Subcutaneous abdominal adipose tissue (tissue), 5 donors: ENCODE data around the gene ARRDC3.
"Not testable (repeated sequence)": the region's sequence is repeated elsewhere in the genome, so short reads cannot be mapped to it uniquely, and the experiment has no call there.

Experiments used
- H3K27ac ChIP-seq: one replicate; pipeline ENCODE4 v1.7.0; 2013; ENCODE audit warnings: low read depth, mild to moderate bottlenecking, inconsistent platforms, low read length, moderate library complexity
- H3K27me3 ChIP-seq, 5 donors: one replicate each; pipeline ENCODE4 v1.7.0; 2013; ENCODE audit warnings: low read length in 5 of 5, inconsistent platforms in 1 of 5; ENCODE audit not compliant: control insufficient read depth in 5 of 5, insufficient read depth in 4 of 5
- H3K36me3 ChIP-seq, 5 donors: one replicate each; pipeline ENCODE4 v1.7.0; 2013; ENCODE audit warnings: low read length in 5 of 5; ENCODE audit not compliant: control insufficient read depth in 5 of 5, insufficient read depth in 5 of 5
- H3K4me1 ChIP-seq, 5 donors: one replicate each; pipeline ENCODE4 v1.7.0; 2013; ENCODE audit warnings: low read length in 5 of 5, mild to moderate bottlenecking in 3 of 5, moderate library complexity in 1 of 5; ENCODE audit not compliant: control insufficient read depth in 5 of 5, insufficient read depth in 5 of 5
- H3K4me3 ChIP-seq, 5 donors: one replicate each; pipeline ENCODE4 v1.7.0; 2013; ENCODE audit warnings: low read length in 5 of 5, low read depth in 1 of 5
- H3K9ac ChIP-seq, 5 donors: one replicate each; pipeline ENCODE4 v1.7.0; 2013; ENCODE audit warnings: low read length in 5 of 5, mild to moderate bottlenecking in 4 of 5, moderate library complexity in 3 of 5
- H3K9me3 ChIP-seq, 5 donors: one replicate each; pipeline ENCODE4 v1.7.0; 2013; ENCODE audit warnings: low read length in 5 of 5; ENCODE audit not compliant: control insufficient read depth in 5 of 5
- donor health status: healthy.
- donor health status: healthy.
- donor health status: healthy.
- donor health status: healthy.
- donor health status: healthy.

The ARRDC3 gene

DNA sequence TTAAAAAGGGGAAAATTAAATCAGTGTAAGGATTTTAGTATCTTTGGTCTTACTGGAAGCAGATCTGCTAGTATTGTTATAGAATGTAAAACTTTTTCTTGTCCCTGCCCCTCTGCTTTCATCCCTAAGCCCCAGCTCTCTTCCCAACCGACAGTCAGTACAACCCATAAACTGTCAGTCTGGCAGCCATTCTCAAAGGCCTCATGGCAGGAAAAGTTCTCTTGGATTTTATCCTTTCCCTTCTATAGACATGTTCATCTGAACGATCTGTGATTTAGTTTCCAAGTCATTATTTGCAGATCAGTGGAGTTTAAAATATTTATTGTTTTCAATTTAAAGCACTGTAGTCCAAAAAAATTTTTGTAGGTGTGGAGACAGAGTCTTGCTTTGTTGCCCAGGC lies 39.2 kb downstream of the ARRDC3 start:
- Histone ChIP-seq H3K27ac (peak overlapping the region; percentile 90), H3K4me3 (no peak overlapping the region), H3K9ac (peak overlapping the region in 1 of 5 donors; percentile 19), H3K27me3 (no peaks in the 10 kb centered on the region), H3K4me1 (peaks cover 0 to 19% (median 11%) of the 10 kb centered on the region in 5 donors), H3K9me3 (peaks cover 0 to 6% (median 0%) of the 10 kb centered on the region in 5 donors), H3K36me3 (no peaks in the 10 kb centered on the region)

DNA sequence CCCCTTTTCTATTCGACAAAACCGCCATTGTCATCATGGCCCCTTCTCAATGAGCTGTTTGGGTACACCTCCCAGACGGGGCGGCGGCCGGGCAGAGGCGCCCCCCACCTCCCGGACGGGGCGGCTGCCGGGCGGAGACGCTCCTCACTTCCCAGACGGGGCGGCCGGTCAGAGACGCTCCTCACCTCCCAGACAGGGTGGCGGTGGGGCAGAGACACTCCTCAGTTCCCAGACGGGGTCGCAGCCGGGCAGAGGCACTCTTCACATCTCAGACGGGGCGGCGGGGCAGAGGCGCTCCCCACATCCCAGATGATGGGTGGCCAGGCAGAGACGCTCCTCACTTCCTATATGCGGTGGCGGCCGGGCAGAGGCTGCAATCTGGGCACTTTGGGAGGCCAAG lies 40.2 kb downstream of the ARRDC3 start:
- not testable (repeated sequence) for H3K9ac ChIP-seq, H3K4me3 ChIP-seq, H3K9me3 ChIP-seq, H3K27me3 ChIP-seq, H3K36me3 ChIP-seq
- Histone ChIP-seq H3K27ac (peak overlapping the region; percentile 90), H3K4me1 (peaks cover 0 to 20% (median 13%) of the 10 kb centered on the region in 5 donors)

DNA sequence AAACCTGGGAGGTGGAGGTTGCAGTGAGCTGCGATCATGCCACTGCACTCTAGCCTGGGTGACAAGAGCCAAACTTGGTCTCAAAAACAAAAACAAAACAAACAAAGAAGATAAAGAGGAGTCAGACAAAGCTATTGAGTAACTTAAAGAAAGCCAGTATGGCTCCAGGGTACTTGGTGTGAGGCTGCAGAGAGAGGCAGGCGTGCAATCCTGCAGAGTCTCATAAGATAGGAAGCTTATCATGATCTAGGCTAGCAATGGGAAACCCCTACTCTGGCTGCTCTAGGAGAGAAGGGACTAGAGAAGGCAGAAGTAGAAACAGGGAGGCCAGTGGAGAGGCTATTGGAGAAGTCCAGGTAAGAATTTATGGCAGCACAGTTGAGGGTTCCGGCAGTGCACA lies 42.0 kb downstream of the ARRDC3 start:
- H3K4me1 ChIP-seq = peaks cover 0 to 20% (median 13%) of the 10 kb centered on the region in 5 donors
- no peak overlapping the region for H3K4me3 ChIP-seq
- H3K9me3 ChIP-seq = no peaks in the 10 kb centered on the region
- H3K27me3 ChIP-seq = no peaks in the 10 kb centered on the region
- no peaks in the 10 kb centered on the region for H3K36me3 ChIP-seq
- peak overlapping the region; percentile 90 for H3K27ac ChIP-seq
- H3K9ac ChIP-seq = no peak overlapping the region

DNA sequence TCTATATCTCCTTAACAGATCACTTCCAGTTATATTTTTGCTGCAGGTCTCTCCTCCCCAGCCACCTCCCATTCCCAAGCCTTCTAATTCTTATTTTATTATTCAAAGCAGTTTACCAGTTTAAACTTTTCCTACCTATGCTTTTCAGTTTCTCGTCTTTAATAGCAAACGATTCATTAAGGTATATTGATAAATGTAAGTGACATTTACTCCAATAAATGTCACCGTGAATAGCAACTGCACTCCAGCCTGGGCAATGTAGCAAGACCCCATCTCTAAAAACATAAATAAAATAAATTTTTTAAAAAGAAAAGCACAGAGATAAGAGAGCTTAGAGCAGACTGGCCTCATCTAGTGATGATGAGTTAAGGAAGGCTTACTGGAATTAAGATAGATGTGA lies 42.6 kb downstream of the ARRDC3 start:
- Histone ChIP-seq H3K9ac (no peak overlapping the region), H3K27me3 (no peaks in the 10 kb centered on the region), H3K9me3 (no peaks in the 10 kb centered on the region), H3K27ac (peak overlapping the region; percentile 90), H3K4me3 (no peak overlapping the region), H3K36me3 (no peaks in the 10 kb centered on the region), H3K4me1 (peaks cover 0 to 20% (median 13%) of the 10 kb centered on the region in 5 donors)

DNA sequence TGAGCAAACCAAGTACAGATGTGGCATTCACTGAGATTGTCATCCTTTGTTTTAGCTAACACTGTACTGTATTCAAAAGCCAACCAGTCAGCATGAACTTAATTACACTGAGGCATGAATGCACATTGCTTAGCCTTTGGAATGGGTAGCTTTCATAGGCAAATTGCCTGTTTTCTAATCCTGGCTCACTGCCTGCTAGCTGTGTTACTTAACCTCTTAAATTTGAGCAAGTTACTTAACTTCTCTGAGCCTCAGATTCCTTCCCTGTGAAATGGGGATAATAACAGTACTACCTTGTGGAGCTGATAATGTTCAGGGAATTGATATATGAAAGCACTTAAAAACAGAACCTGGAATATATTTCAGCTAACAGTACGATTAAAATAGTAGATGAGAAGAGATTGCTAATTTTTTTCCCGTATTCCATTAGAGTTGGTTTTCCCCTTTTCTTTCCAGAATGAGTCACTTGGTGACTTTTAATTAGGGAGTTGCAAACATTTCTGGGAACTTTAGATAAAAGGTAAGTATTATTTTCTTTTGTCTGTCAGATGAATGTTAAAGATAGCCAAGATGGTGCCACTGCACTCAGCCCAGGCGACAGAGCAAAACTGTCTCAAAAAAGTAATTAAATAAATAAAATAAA lies 43.9 kb downstream of the ARRDC3 start:
- H3K9me3 ChIP-seq = no peaks in the 10 kb centered on the region
- no peaks in the 10 kb centered on the region for H3K36me3 ChIP-seq
- H3K27me3 ChIP-seq = no peaks in the 10 kb centered on the region
- no peak overlapping the region for H3K4me3 ChIP-seq
- H3K9ac ChIP-seq = no peak overlapping the region
- H3K27ac ChIP-seq = no peak overlapping the region
- H3K4me1 ChIP-seq = peaks cover 0 to 20% (median 13%) of the 10 kb centered on the region in 5 donors

DNA sequence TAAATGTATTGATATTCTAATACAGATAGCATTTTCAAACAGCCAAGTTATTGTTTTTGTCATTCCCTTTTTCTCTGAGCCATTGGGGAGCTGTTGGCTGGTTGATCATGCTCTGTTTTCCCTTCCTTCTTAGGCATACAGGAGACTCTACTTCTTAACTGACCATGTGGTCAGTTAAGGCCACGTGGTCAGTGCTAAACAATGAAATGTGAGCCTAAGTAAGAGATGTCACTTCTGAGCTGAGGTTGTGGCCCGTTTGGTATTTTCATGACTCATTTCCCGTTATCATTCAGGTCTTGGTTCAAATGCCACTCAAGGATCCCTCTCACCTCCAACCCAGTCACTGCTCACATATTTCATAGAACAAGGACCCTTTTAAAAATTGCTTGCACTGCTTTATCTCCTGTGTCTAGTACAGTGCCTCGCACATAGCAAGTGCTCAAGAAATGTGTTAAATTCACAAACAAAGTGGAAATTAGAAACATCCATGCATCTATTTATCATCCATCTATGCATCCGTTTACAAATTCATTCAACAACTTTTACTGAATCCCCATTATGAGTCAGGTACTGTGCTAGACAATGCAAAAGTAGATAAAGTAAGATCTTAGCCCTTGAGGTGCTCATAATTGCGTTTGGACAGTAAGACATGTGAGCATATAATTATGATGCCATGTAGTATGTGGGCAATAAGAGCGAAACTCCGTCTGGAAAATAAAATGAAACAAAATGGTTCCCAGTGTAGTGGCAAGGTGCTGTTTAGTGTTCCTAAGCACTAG lies 50.7 kb downstream of the ARRDC3 start:
- no peaks in the 10 kb centered on the region for H3K27me3 ChIP-seq
- no peak overlapping the region for H3K9ac ChIP-seq
- H3K4me1 ChIP-seq = no peaks in the 10 kb centered on the region
- no peaks in the 10 kb centered on the region for H3K36me3 ChIP-seq
- no peaks in the 10 kb centered on the region for H3K9me3 ChIP-seq
- H3K4me3 ChIP-seq = no peak overlapping the region
- H3K27ac ChIP-seq = no peak overlapping the region

DNA sequence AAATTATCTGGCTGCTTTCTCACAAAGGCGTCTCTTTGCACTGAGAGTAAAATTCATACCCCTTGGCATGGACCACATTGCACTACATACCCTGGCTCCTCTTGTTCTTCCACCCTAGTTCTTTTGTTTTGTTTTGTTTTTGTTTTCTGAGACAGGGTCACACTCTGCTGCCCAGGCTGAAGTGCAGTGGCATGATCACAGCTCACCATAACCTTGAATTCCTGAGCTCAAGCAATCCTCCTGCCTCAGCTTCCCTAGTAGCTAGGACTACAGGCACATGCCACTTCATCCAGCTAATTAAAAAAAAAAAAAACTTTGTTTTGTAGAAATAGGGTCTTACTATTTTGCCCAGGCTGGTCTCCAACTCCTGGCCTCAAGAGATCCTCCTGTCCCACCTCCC lies 51.4 kb downstream of the ARRDC3 start:
- Histone ChIP-seq H3K9me3 (no peaks in the 10 kb centered on the region), H3K36me3 (no peaks in the 10 kb centered on the region), H3K4me3 (no peak overlapping the region), H3K4me1 (no peaks in the 10 kb centered on the region), H3K27ac (no peak overlapping the region), H3K9ac (no peak overlapping the region), H3K27me3 (no peaks in the 10 kb centered on the region)

DNA sequence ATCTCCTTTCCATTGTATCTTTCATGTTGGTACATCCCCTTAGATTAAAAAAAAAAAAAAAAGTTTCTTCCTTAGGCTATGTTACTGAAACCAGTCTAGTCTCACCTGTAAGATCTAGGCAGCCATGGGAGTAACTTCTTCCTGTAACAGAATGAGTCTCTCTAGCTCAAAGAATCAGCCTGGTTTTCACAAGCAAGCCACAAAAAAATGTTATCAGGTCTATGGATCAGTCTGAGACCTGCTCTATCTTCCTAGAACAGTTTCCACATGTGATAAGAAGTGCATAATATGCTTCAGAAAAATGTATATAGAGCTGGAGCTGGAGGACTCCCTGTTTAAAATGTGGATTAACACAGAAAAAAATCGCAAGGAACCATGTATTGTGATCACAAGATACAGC lies 53.8 kb downstream of the ARRDC3 start:
- Histone ChIP-seq H3K27me3 (no peaks in the 10 kb centered on the region), H3K36me3 (no peaks in the 10 kb centered on the region), H3K9me3 (no peaks in the 10 kb centered on the region), H3K9ac (no peak overlapping the region), H3K4me1 (no peaks in the 10 kb centered on the region), H3K27ac (no peak overlapping the region), H3K4me3 (no peak overlapping the region)

DNA sequence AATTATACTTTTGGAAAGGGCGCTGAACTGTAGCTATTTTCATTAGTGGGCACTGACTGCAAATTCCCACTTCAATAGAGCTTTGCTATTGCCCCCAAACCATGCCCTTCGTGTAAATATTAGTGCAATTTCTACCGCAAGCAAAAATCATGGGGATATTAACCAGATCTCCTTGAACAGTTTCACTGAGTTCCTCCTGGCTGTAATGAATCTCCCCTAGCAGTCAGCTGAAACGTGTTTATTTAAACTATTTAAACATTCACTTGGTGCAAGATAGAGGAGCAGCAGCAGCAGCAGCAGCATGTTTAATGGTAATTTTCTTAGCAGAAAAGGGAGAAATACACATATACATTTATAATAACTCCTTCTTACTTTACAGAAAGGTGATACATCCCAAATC lies 54.4 kb downstream of the ARRDC3 start:
- H3K27me3 ChIP-seq = no peaks in the 10 kb centered on the region
- H3K27ac ChIP-seq = no peak overlapping the region
- H3K9me3 ChIP-seq = no peaks in the 10 kb centered on the region
- H3K9ac ChIP-seq = no peak overlapping the region
- no peaks in the 10 kb centered on the region for H3K4me1 ChIP-seq
- no peak overlapping the region for H3K4me3 ChIP-seq
- H3K36me3 ChIP-seq = no peaks in the 10 kb centered on the region

DNA sequence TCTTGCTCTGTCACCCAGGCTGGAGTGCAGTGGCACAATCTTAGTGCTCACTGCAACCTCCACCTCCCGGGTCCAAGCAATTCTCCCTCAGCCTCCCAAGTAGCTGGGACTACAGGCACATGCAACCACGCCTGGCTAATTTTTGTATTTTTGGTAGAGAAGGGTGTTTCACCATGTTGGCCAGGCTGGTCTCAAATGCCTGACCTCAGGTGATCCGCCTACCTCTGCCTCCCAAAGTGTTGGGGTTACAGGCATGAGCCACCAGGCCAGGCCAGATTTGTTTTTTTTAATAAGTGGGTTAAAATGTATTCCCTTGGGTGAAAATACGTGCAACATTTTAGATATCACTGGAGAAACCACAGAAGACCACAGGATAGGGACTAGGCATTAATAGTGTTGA lies 60.1 kb downstream of the ARRDC3 start:
- H3K4me3 ChIP-seq, H3K4me1 ChIP-seq, H3K9ac ChIP-seq, H3K9me3 ChIP-seq, H3K36me3 ChIP-seq, H3K27me3 ChIP-seq, H3K27ac ChIP-seq: not testable (repeated sequence)
